BE2C (cell line): ENCODE measurements around the gene MXRA7.
"Not testable (repeated sequence)": the region's sequence is repeated elsewhere in the genome, so short reads cannot be mapped to it uniquely, and the experiment has no call there.

Experiments
- DNase-seq: peaks from one replicate; pipeline ENCODE4 v3.0.0-alpha.2; 2020
- H3K27me3 ChIP-seq: fragments of 250-450 bp; sonication (Bioruptor Pico); 2 replicates; pipeline ENCODE4 v1.5.1; 2020; ENCODE audit warnings: mild to moderate bottlenecking
- H3K36me3 ChIP-seq: fragments of 250-450 bp; sonication (Bioruptor Pico); 2 replicates; pipeline ENCODE4 v1.5.1; 2020; ENCODE audit warnings: mild to moderate bottlenecking
- H3K4me1 ChIP-seq: fragments of 250-450 bp; sonication (Bioruptor Pico); 2 replicates; pipeline ENCODE4 v1.5.1; 2020
- H3K4me3 ChIP-seq: 2 replicates; pipeline ENCODE4 v1.5.1; 2011; ENCODE audit warnings: low read depth, low read length
- H3K9me3 ChIP-seq: fragments of 250-450 bp; sonication (Bioruptor Pico); 2 replicates; pipeline ENCODE4 v1.5.1; 2020
- TF ChIP-seq, protein P1 (sequence below): IDR thresholded peaks from 2 replicates; pipeline ENCODE4 v1.5.1; 2012; ENCODE audit warnings: mild to moderate bottlenecking, low read depth, low read length

MXRA7 gene

DNA sequence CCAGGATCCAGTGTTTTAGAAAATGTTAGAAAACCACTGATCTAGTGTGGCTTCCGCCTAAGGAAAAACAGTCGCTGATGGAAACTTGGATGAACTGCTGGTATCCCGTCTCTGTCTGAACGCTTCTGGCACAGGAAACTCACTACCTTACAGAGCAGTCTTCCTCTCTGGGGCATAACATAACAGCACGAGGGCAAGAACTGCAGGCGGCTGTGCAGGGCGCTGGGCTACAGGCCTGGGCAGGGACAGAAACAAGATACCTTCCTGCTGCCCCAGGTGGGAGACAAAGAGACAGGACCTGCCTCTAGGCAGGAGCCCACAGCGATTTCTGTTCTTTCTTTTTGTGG, 10.5 kb downstream of the MXRA7 start:
- no peaks in the 10 kb centered on the region for H3K9me3 ChIP-seq
- H3K4me1 ChIP-seq, result peaks cover 40% of the 10 kb centered on the region
- no peaks in the 10 kb centered on the region for H3K27me3 ChIP-seq
- H3K4me3 ChIP-seq, result peak overlapping the region; percentile 51
- H3K36me3 ChIP-seq, result peaks cover 11% of the 10 kb centered on the region
- TF ChIP-seq, protein P1, sequence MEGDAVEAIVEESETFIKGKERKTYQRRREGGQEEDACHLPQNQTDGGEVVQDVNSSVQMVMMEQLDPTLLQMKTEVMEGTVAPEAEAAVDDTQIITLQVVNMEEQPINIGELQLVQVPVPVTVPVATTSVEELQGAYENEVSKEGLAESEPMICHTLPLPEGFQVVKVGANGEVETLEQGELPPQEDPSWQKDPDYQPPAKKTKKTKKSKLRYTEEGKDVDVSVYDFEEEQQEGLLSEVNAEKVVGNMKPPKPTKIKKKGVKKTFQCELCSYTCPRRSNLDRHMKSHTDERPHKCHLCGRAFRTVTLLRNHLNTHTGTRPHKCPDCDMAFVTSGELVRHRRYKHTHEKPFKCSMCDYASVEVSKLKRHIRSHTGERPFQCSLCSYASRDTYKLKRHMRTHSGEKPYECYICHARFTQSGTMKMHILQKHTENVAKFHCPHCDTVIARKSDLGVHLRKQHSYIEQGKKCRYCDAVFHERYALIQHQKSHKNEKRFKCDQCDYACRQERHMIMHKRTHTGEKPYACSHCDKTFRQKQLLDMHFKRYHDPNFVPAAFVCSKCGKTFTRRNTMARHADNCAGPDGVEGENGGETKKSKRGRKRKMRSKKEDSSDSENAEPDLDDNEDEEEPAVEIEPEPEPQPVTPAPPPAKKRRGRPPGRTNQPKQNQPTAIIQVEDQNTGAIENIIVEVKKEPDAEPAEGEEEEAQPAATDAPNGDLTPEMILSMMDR, result no peak
- DNase-seq, result no peak

DNA sequence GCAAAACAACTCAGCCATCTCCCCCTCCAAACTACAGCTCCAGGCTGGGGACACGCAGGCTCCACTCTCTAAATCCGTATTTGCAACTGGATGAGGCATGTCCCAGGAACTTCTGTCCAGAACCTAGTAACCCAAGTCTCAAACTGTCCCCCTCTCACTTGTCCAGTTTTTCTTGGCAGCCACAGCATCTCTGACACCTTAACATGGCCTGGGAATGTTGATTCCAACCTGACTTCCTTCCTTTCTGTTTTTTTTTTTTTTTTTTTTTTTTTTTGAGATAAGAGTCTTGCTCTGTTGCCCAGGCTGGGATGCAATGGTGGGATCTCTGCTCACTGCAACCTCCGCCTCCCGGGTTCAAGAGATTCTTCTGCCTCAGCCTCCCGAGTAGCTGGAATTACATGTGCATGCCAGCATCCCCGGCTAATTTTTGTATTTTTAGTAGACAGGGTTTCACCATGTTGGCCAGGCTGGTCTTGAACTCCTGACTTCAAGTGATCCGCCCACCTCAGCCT, 12.2 kb downstream of the MXRA7 start:
- not testable (repeated sequence) for H3K4me3 ChIP-seq, DNase-seq, H3K27me3 ChIP-seq, H3K9me3 ChIP-seq
- H3K4me1 ChIP-seq, result peaks cover 40% of the 10 kb centered on the region
- peaks cover 13% of the 10 kb centered on the region for H3K36me3 ChIP-seq

DNA sequence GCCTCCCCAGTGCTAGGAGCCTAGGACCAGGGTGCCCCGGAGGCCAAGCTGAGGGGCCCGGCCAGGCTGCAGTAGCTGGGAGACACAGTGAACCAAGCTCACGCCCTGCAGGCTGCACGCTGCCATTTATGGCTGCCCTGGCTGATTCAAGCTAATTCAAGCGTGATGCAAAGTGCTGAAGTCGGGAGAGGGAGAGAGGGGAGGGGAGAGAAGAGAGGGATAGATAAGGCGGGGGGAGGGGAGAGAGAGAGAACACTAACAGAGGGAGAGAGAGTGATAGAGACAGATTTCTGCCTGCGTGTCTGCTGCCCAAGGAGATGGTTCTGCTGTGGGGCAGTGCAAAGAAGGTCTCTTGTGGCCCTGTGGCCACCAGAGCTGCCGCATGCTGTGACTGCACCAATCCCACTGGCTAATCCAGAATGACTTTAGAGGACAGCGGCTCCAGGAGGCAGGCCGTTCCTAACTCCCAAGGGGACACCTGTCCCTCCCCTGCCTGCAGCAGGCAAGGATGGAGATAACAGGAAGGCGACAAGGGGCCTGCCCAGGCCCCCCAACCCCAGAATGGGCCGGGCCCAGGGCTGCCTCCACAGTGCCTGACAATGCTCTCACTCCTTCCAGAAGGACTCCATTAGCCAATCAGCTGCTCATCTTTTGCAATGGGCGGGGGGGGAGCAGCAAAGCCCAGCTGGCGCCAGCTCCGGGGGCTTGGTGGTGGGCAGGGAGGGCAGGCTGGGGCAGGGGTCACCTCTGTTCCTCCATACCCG, 12.9 kb downstream of the MXRA7 start:
- Histone ChIP-seq H3K4me3 (peak overlapping the region; percentile 38), H3K27me3 (no peaks in the 10 kb centered on the region), H3K36me3 (peaks cover 13% of the 10 kb centered on the region), H3K4me1 (peaks cover 40% of the 10 kb centered on the region), H3K9me3 (no peaks in the 10 kb centered on the region)
- peak; percentile 86 for DNase-seq
- TF ChIP-seq, protein P1, result no peak

DNA sequence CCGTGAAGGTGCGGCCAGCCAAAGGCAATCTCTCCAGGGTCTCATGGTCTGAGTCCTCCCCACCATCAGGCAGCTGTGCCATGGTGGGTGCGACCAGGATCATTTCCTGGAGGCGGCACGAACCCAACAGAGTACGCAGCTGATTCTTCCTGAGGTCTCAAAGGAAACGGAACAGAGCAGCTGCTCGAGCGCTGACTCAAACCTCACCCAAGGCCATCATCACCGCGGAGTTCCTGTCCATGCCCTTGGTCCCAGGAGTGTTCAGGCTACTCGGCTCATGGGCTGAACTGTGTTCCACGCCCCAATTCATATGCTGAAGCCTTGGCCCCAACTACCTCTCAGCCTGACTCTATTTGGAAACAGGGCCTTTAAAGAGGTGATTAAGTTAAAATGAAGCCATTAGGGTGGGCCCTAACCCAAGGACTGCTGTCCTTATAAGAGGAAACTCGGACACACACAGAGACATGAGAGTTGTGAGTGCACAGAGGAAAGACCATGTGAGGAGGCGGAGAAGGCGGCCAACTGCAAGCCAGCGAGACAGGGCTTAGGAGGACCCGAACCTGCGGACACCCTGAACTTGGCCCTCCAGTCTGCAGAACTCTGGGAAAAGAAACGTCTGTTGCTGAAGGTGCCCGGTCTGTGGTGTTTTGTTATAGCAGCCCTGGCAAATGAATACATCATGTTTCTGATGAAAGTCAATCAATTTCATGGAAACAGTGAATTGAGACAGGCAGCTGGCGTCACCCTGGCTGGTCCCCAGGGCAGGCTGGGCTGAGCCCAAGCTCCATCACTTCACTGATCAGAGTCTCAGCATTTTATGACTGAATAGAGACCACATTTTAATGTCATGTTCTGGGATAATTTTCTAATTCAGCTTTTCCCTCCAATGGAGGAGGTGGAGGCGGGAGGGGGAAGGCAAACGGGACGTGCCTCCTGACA, 13.7 kb downstream of the MXRA7 start:
- Histone ChIP-seq H3K27me3 (no peaks in the 10 kb centered on the region), H3K9me3 (no peaks in the 10 kb centered on the region), H3K36me3 (peaks cover 13% of the 10 kb centered on the region), H3K4me3 (peak overlapping the region; percentile 38), H3K4me1 (peaks cover 39% of the 10 kb centered on the region)
- TF ChIP-seq, protein P1, result no peak
- no peak for DNase-seq

DNA sequence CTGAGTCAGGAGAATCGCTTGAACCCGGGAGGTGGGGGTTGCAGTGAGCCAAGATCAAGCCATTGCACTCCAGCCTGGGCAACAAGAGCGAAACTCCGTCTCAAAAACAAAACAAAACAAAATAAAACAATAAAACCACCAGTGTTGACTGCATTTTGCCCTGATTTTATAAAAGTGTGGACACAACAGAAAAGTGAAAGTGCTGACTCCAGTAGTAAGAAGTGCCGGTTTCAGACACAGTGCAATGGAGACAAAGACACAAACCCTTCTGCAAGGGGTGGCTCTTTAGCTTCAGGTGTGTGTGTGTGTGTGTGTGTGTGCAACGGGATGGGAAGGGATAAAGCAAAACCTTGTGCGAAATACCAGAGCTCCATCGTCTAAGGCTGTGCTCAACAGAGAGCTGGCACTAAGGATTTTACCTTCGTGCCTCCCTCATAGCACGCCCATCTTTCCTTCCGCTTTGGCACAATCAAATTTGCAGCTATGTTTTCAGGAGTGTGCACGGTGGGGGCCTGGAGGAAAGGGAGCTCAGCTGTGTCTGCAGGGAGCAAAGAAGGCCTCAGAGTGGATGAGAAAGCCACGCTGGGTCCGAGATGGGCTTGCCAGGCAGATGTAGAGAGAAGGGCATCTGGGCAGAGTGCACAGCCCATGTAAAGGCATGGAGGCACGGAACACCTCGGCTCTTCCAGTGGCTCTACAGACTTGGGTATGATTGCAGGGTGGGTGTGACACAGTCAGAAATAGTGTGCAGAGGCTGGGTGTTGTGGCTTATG, 15.5 kb downstream of the MXRA7 start:
- TF ChIP-seq, protein P1, result no peak
- no peaks in the 10 kb centered on the region for H3K27me3 ChIP-seq

More for the DNA sequence above, 15.5 kb downstream of the MXRA7 start:
- Histone ChIP-seq H3K4me3 (no peak overlapping the region), H3K36me3 (peaks cover 20% of the 10 kb centered on the region), H3K9me3 (no peaks in the 10 kb centered on the region), H3K4me1 (peaks cover 31% of the 10 kb centered on the region)
- DNase-seq, result no peak
